Parathyroid adenoma (tissue), 2 donors: ENCODE measurements around the gene ZBTB7A.

Experiments used
- H2AFZ ChIP-seq: fragments of 300-600 bp; sonication (generic); one replicate; pipeline ENCODE4 v1.7.0; 2017; ENCODE audit warnings: antibody characterized with exemption, mild to moderate bottlenecking
- H3K27ac ChIP-seq: fragments of 300-600 bp; sonication (generic); one replicate; pipeline ENCODE4 v1.7.0; 2017
- H3K27me3 ChIP-seq: fragments of 300-600 bp; sonication (generic); one replicate; pipeline ENCODE4 v1.7.0; 2017; ENCODE audit warnings: low read length; ENCODE audit not compliant: control insufficient read depth, insufficient read depth
- H3K36me3 ChIP-seq: fragments of 300-600 bp; sonication (generic); one replicate; pipeline ENCODE4 v1.7.0; 2017; ENCODE audit warnings: low read length; ENCODE audit not compliant: control insufficient read depth, insufficient read depth
- H3K4me1 ChIP-seq: fragments of 300-600 bp; sonication (generic); one replicate; pipeline ENCODE4 v1.7.0; 2017; ENCODE audit warnings: control low read depth
- H3K4me2 ChIP-seq: fragments of 300-600 bp; sonication (generic); one replicate; pipeline ENCODE4 v1.7.0; 2017; ENCODE audit warnings: low read length
- H3K4me3 ChIP-seq: fragments of 300-600 bp; sonication (generic); one replicate; pipeline ENCODE4 v1.7.0; 2017; ENCODE audit warnings: low read depth, low read length
- H3K79me2 ChIP-seq: fragments of 300-600 bp; sonication (generic); one replicate; pipeline ENCODE4 v1.7.0; 2017; ENCODE audit warnings: control low read depth
- H3K9ac ChIP-seq: fragments of 300-600 bp; sonication (generic); one replicate; pipeline ENCODE4 v1.7.0; 2017; ENCODE audit warnings: mild to moderate bottlenecking
- H3K9me3 ChIP-seq: fragments of 300-600 bp; sonication (generic); one replicate; pipeline ENCODE4 v1.7.0; 2017; ENCODE audit warnings: low read length; ENCODE audit not compliant: control insufficient read depth
- CTCF ChIP-seq: fragments of 300-600 bp; sonication (generic); IDR thresholded peaks from one replicate; pipeline ENCODE4 v1.7.0; 2017; ENCODE audit warnings: antibody characterized with exemption, mild to moderate bottlenecking
- donor health status: primary hyperparathyroidism.

Gene ZBTB7A

DNA sequence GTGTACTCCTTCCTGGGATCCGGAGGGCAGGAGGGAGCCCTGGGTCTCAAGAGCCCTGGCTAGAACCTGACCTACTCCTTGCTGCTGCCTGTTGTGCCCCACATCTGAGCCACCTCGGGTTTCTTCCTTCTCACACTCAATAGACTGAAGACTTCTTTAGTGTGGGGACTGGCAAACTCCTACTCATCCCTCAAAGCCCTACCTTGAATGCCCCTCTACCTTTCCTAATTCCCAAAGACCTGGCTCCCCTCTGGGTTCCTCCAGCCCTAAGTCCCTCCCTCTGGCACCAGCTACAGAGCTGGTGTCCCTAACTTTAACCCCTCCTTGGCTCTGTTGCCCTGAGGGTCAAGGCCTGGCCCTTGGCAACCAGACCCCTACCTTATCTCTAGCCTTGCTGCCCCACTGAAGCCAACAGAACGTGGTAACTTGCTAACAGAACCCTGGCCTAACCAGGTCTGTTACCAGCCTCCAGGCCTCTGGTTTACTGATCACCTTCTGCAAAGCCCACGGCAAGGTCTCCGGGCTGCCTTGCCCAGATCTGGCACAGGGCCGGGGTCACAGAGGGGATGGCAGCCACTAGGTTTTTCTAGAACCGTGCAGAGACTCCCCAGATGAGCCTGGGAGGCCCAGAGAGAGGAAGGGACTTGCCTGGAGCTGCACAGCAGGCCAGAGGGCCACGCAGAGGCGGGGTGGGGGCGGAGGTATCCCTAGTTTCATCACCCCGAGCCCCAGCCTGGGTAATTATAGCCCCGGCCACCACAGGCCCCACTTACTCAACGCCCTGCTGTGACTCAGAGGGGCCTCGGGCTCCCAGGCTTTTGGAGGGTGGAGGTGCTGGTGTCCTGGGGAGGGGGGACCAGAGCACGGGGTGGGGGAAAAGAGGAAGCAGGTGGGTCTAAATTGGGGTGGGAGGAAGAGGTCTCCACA, 15.3 kb downstream of the ZBTB7A start:
- Histone ChIP-seq H3K27me3 (no peaks in the 10 kb centered on the region), H3K9ac (no peak overlapping the region), H3K27ac (no peak overlapping the region), H2AFZ (no peak overlapping the region), H3K4me2 (no peak overlapping the region), H3K4me1 (no peaks in the 10 kb centered on the region), H3K36me3 (no peaks in the 10 kb centered on the region), H3K9me3 (no peaks in the 10 kb centered on the region), H3K79me2 (peaks cover 48% of the 10 kb centered on the region), H3K4me3 (no peak overlapping the region)
- TF ChIP-seq CTCF = no peak

GRCh38 chr19:4049432-4049831, 17.3 kb downstream of the ZBTB7A start:
- Histone ChIP-seq H3K9me3 (no peaks in the 10 kb centered on the region), H3K79me2 (peaks cover 37% of the 10 kb centered on the region), H3K9ac (no peak overlapping the region), H3K4me2 (no peak overlapping the region), H2AFZ (no peak overlapping the region), H3K36me3 (no peaks in the 10 kb centered on the region), H3K27me3 (no peaks in the 10 kb centered on the region), H3K27ac (no peak overlapping the region), H3K4me3 (no peak overlapping the region), H3K4me1 (no peaks in the 10 kb centered on the region)
- no peak for TF ChIP-seq CTCF

DNA sequence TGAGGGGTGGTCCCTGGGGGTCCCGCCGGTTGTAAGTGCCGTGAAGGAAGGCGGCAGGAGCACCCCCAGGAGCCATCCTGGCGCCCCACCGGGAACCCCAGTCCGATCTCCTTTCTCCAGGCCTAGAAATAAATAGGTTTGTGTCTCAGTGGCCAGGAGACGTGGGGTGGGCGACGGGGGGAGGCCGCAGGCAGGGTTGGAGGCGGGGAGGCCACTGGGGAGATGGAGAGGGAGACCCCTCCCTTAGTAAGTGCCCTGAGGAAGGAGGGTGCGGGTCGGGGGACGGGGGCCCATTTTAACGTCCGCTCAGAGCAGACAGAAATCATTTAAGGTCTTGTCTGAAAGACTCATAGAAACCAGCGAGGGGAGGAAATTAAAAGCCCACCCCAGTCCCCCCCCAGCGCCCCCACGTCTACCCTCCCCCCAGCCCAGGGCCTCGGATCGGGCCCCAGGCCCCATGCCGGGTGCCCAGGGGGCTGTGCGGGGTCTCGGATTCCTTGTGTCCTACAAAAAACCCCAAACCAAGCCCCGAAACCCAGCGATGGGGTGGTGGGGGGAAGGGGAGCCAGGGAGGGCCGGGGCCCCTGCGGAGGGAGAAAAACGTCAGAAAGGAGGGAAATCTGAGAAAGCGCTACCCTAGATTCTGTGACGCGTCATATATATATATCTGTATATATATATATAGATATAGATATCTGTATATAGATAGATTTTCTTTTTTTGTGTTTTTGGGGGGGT, 19.6 kb downstream of the ZBTB7A start:
- Histone ChIP-seq H3K4me3 (no peak overlapping the region), H3K79me2 (peaks cover 18% of the 10 kb centered on the region), H3K27me3 (no peaks in the 10 kb centered on the region), H3K9ac (no peak overlapping the region), H3K4me1 (peaks cover 8% of the 10 kb centered on the region), H2AFZ (no peak overlapping the region), H3K9me3 (no peaks in the 10 kb centered on the region), H3K36me3 (no peaks in the 10 kb centered on the region), H3K4me2 (no peak overlapping the region), H3K27ac (no peak overlapping the region)
- TF ChIP-seq CTCF = no peak

- Histone ChIP-seq H3K9me3 (no peaks in the 10 kb centered on the region), H3K36me3 (no peaks in the 10 kb centered on the region), H3K27ac (no peak overlapping the region), H3K4me1 (peaks cover 8% of the 10 kb centered on the region), H3K4me2 (no peak overlapping the region), H3K79me2 (peaks cover 10% of the 10 kb centered on the region), H3K27me3 (no peaks in the 10 kb centered on the region), H3K9ac (no peak overlapping the region), H3K4me3 (no peak overlapping the region), H2AFZ (no peak overlapping the region)
- no peak for TF ChIP-seq CTCF
Measured at GRCh38 chr19:4046362-4046691, 20.4 kb downstream of the ZBTB7A start.
